ENCODE data around the gene SORT1. TPM values are rescaled to one million over a fixed set of nuclear protein-coding genes. Genes with fewer than 3 reads are reported as not detected.
"Not testable (repeated sequence)": the region's sequence is repeated elsewhere in the genome, so short reads cannot be mapped to it uniquely, and the experiment has no call there.

The SORT1 gene
- total and polyA plus RNA-seq, 8 donors: 39.4 to 165 (median 46.7) TPM

GRCh38 chr1:109398343-109399225 lies 866 bp upstream of the SORT1 start:
- peak overlapping the region; percentile 50 for H3K4me3 ChIP-seq
- intact Hi-C loops (cut with DNase I): loop anchor here in 1 of 2 donors (5.0 kb wide), 1 partner anchor 121 kb away; no protein-coding TSS in a partner anchor
- TF ChIP-seq CTCF (IDR thresholded peaks at IDR 0.05): no peak
- peak overlapping the region; percentile 69 to 86 for H3K27ac ChIP-seq
- no peaks in the 10 kb centered on the region for H3K9me3 ChIP-seq
- no peaks in the 10 kb centered on the region for H3K27me3 ChIP-seq
- peaks cover 0 to 30% of the 10 kb centered on the region in 2 donors for H3K36me3 ChIP-seq
- ATAC-seq (no peak), DNase-seq (peak in 1 of 4 donors; percentile 44)
- peaks cover 25 to 49% of the 10 kb centered on the region in 2 donors for H3K4me1 ChIP-seq

DNA sequence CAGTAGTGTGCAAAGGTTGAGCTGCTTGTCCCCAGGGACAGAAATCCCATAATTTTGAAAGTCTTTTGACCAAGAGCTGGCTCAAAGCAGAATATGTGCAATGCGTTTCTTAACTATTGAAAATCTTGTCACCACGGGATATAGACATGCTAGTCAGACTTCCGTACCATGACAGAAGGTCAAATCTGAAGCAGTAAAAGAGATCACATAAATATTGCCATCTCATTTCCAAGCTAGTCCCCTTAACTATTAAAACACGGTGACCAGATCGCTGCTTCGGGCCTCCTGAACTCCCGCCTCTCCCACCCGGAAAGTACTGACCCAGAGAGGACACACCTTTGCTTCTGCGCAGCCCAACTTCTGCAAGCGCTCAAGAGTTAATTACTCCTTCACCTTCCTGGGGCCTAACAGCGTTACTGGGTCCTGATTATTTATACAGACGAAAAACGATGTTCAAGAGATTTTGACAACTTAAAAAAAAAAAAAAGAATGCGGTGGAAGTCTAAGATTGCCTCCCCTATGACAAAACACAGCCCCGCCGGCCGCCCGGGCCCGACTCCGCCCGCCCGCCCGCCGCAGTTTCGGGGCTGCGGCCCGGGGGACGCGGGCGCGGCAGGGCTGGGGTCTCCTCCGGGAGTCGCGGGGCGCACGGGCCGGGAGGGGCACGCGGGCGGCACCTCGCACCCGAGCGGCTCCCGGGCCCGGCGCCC lies 692 bp downstream of the SORT1 start:
- no peak for DNase-seq
- H3K9me3 ChIP-seq: no peaks in the 10 kb centered on the region
- H3K4me1 ChIP-seq: peaks cover 35 to 65% of the 10 kb centered on the region in 2 donors
- no peak for TF ChIP-seq CTCF (IDR thresholded peaks at IDR 0.05)
- no peaks in the 10 kb centered on the region for H3K27me3 ChIP-seq
- intact Hi-C loops (cut with DNase I): loop anchor here in 1 of 2 donors (5.0 kb wide), 1 partner anchor 120 kb away; no protein-coding TSS in a partner anchor
- peak overlapping the region; percentile 50 for H3K4me3 ChIP-seq
- peak; percentile 6 for ATAC-seq
- peaks cover 0 to 15% of the 10 kb centered on the region in 2 donors for H3K36me3 ChIP-seq
- H3K27ac ChIP-seq: peak overlapping the region; percentile 44 to 86

DNA sequence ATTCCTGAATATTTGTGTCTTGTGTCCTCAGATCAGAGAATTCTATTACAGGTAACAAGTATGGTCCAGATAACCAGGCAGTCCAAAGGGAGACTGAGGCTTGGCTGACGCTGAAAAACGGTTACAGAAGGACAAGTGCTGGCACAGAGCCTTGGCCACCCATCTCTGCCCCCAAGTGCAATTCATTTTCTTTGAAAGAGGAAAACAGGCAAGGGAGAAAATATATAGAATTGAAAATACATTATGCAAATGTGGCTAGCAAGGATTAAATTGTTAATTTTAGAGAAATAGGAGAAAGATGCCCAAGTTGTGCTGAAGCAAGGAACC lies 1.2 kb downstream of the SORT1 start:
- intact Hi-C loops (cut with DNase I): loop anchor here in 1 of 2 donors (5.0 kb wide), 1 partner anchor 119 kb away; no protein-coding TSS in a partner anchor
- Histone ChIP-seq H3K4me3 (peak overlapping the region; percentile 50), H3K27me3 (no peaks in the 10 kb centered on the region), H3K27ac (peak overlapping the region; percentile 28 to 86), H3K9me3 (no peaks in the 10 kb centered on the region), H3K36me3 (peaks cover 0 to 9% of the 10 kb centered on the region in 2 donors), H3K4me1 (peaks cover 35 to 70% of the 10 kb centered on the region in 2 donors)
- ATAC-seq: no peak
- DNase-seq: no peak
- TF ChIP-seq CTCF (IDR thresholded peaks at IDR 0.05): no peak

- H3K4me1 ChIP-seq: peaks cover 38 to 76% of the 10 kb centered on the region in 2 donors
- peak overlapping the region; percentile 28 to 86 for H3K27ac ChIP-seq
- H3K36me3 ChIP-seq: peaks cover 0 to 3% of the 10 kb centered on the region in 2 donors
- H3K9me3 ChIP-seq: no peaks in the 10 kb centered on the region
- ATAC-seq (peak; percentile 21), DNase-seq (no peak)
- no peaks in the 10 kb centered on the region for H3K27me3 ChIP-seq
- TF ChIP-seq CTCF (IDR thresholded peaks at IDR 0.05): no peak
- intact Hi-C loops (cut with DNase I): loop anchor here in 1 of 2 donors (5.0 kb wide), 1 partner anchor 119 kb away; no protein-coding TSS in a partner anchor
- peak overlapping the region; percentile 50 for H3K4me3 ChIP-seq
Observed at GRCh38 chr1:109395602-109396512, 1.9 kb downstream of the SORT1 start.

DNA sequence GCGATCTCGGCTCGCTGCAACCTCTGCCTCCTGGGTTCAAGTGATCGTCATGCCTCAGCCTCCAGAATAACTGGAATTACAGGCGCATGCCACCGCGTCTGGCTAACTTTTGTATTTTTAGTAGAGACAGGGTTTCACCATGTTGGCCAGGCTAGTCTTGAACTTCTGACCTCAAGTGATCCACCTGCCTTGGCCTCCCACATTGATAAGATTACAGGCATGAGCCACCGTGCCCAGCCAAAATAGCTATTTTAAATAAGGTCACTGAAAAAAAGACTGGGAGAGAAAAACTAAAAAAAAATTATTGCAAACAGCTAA lies 2.5 kb downstream of the SORT1 start:
- H3K27me3 ChIP-seq, DNase-seq, H3K4me3 ChIP-seq, ATAC-seq, H3K9me3 ChIP-seq, H3K36me3 ChIP-seq: not testable (repeated sequence)
- Histone ChIP-seq H3K27ac (peak overlapping the region; percentile 84 to 86), H3K4me1 (peaks cover 41 to 81% of the 10 kb centered on the region in 2 donors)
- intact Hi-C loops (cut with DNase I): loop anchor here in 1 of 2 donors (5.0 kb wide), 1 partner anchor 118 kb away; no protein-coding TSS in a partner anchor

All from left lung (tissue), 10 donors.